MG63 (cell line): ENCODE data around the gene CCL18. TPM values are rescaled to one million over a fixed set of nuclear protein-coding genes. Genes with fewer than 3 reads are reported as not detected.
"Not testable (repeated sequence)": the region's sequence is repeated elsewhere in the genome, so short reads cannot be mapped to it uniquely, and the experiment has no call there.

Experiments used
- DNase-seq: peaks from one replicate; pipeline ENCODE4 v3.0.0-alpha.2; 2020
- H3K27me3 ChIP-seq: fragments of 250-450 bp; sonication (Bioruptor Pico); 2 replicates; pipeline ENCODE4 v1.5.1; 2020; ENCODE audit warnings: mild to moderate bottlenecking, moderate library complexity
- H3K36me3 ChIP-seq: fragments of 250-450 bp; sonication (Bioruptor Pico); 2 replicates; pipeline ENCODE4 v1.5.1; 2020; ENCODE audit warnings: mild to moderate bottlenecking, moderate library complexity
- H3K4me3 ChIP-seq: fragments of 250-450 bp; sonication (Bioruptor Pico); 2 replicates; pipeline ENCODE4 v1.5.1; 2020; ENCODE audit warnings: mild to moderate bottlenecking, moderate library complexity
- H3K9me3 ChIP-seq: fragments of 250-450 bp; sonication (Bioruptor Pico); 2 replicates; pipeline ENCODE4 v1.5.1; 2020; ENCODE audit warnings: mild to moderate bottlenecking, moderate library complexity
- total RNA-seq: library from RNA; depleted of rRNA; stranded (reverse); fragments of >200 nt; shearing (Covaris generic); gene quantifications from 2 replicates; pipeline ENCODE4 v1.2.3, GENCODE V29; 2014; ENCODE audit warnings: low replicate concordance

The CCL18 gene
- total RNA-seq, 1 experiment from 2014 or later = not detected

GRCh38 chr17:36089339-36089865 is 25.3 kb downstream of the CCL18 start:
- H3K27me3 ChIP-seq = no peaks in the 10 kb centered on the region
- no peaks in the 10 kb centered on the region for H3K36me3 ChIP-seq
- no peaks in the 10 kb centered on the region for H3K9me3 ChIP-seq
- H3K4me3 ChIP-seq = no peak overlapping the region
- no peak for DNase-seq

DNA sequence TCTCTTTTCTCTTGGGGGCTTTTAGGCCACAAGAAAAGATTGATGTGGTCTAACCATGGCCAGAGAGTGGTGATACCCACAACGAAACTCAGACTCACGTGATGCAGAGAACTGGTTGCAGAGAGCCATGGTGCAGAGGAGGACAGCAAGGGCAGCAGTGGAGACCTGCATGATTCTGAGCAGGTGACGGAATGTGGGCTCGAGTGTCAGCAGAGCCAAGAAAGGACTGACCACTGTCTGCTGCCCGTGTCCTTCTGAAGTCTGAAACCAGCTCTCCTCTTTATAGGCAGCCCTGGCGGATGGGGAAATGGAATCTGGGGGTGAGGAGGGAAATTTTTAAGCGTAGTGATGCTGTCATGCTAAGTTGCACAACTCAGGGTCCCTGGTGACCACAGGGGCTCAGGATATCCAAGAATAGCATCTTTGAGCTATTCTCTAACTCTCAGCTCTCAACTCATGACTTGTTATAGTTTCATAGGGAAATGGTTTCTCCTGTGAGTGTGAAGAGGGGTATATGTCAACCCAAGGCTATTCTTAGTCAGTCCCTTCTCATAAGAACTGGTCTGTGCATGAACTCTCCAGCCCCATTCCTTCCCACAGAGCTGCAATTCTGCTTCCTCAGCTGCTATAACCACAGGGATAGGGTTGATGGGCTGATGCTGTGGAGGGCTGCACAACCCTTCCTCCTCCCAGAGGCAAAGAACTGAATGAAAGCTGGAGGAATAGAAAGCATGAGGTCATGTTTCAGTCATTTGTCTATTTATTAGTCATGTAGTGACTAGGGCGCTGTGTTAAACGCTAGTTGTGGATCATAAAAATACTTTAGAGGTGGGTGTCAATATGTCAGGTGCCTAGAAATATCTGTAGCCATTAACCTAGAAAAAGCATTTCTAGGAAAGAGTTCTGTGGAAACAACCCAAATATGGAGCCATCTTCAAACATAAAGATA is 26.1 kb downstream of the CCL18 start, which contains the start of gene CCL3:
CCL3 (minus strand) TSS at position 256 of the 949 bp plus-strand sequence; CDS start at position 171, 85 bp downstream.
- Histone ChIP-seq H3K4me3 (no peak within 1 kb of the TSS), H3K27me3 (no peaks in the 10 kb centered on the region), H3K36me3 (no peaks in the 10 kb centered on the region), H3K9me3 (no peaks in the 10 kb centered on the region)
- no peak for DNase-seq

GRCh38 chr17:36092230-36092629 is 28.2 kb downstream of the CCL18 start:
- H3K9me3 ChIP-seq = no peaks in the 10 kb centered on the region
- DNase-seq = no peak
- no peaks in the 10 kb centered on the region for H3K36me3 ChIP-seq
- H3K4me3 ChIP-seq = no peak overlapping the region
- H3K27me3 ChIP-seq = no peaks in the 10 kb centered on the region

DNA sequence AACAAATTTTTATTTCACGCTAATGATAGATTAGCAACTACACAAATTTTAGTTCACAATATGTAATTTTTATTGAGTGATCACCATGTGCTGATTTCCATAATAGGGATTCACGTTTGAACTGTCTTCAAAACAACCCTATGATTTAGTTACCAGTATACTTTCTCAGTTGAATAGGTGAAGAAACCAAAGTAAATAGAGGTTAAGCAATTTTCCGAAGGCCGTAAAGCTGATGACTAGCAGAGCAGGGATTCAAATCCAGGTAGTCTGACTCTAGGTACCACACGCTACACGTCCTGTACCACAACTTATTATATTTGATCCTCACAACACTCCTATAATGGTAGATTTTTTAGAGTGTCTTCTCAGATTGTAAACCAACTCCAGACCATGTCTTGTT is 28.6 kb downstream of the CCL18 start:
- not testable (repeated sequence) for DNase-seq, H3K36me3 ChIP-seq, H3K4me3 ChIP-seq, H3K9me3 ChIP-seq, H3K27me3 ChIP-seq

DNA sequence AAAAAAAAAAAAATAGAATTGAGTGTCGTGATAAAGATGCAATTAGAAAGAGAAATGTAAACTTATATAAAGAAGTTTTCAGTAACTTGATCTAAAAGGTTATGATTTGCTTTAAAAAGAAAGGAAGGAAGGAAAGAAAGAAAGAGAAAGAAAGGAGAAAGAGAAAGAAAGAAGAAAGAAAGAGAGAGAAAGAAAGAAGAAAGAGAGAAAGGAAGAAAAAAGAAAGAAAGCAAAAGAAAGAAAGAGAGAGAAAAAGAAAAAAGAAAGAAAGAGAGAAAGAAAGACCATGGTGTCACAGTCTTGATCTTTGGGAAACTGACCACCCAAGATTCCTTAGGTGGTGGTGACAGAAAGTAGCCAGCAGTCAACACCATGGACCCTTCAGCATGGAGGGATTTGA is 30.2 kb downstream of the CCL18 start:
- Histone ChIP-seq H3K9me3 (no peaks in the 10 kb centered on the region), H3K4me3 (no peak overlapping the region), H3K36me3 (no peaks in the 10 kb centered on the region), H3K27me3 (no peaks in the 10 kb centered on the region)
- no peak for DNase-seq

DNA sequence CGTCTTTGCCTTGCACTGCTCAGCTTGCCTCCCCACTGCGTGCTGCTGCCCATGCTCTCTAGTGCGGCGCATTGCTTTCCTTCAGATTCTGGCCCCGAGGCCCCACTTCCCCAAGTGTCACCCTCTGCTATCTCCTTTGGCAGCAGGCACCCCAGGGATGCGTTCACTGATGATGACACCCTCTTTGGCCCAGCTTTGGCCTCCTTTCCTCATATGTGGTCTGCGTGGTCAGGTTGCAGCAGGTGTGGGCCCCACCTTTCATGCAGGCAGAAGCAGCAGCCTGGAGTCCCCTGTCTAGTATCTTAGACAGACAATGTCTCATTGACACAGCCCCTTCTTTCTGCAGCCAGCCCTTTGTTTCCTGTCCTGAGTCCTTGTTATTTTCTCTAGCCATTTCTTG is 30.7 kb downstream of the CCL18 start:
- Histone ChIP-seq H3K36me3 (no peaks in the 10 kb centered on the region), H3K4me3 (no peak overlapping the region), H3K9me3 (no peaks in the 10 kb centered on the region), H3K27me3 (no peaks in the 10 kb centered on the region; the same call in 1 of the 2 replicates)
- no peak for DNase-seq

GRCh38 chr17:36095992-36096391 is 31.9 kb downstream of the CCL18 start:
- no peaks in the 10 kb centered on the region; the same call in 1 of the 2 replicates for H3K27me3 ChIP-seq
- no peaks in the 10 kb centered on the region for H3K9me3 ChIP-seq
- H3K4me3 ChIP-seq = no peak overlapping the region
- no peaks in the 10 kb centered on the region for H3K36me3 ChIP-seq
- DNase-seq = no peak

GRCh38 chr17:36099004-36099403 is 34.9 kb downstream of the CCL18 start:
- H3K27me3 ChIP-seq, H3K9me3 ChIP-seq, H3K4me3 ChIP-seq, DNase-seq, H3K36me3 ChIP-seq: not testable (repeated sequence)

GRCh38 chr17:36103401-36103975 is 39.4 kb downstream of the CCL18 start, which contains the start of gene CCL4:
CCL4 (plus strand) TSS chr17:36103827; CDS start chr17:36103906, 79 bp downstream.
- DNase-seq, H3K36me3 ChIP-seq, H3K9me3 ChIP-seq, H3K4me3 ChIP-seq, H3K27me3 ChIP-seq: not testable (repeated sequence)

DNA sequence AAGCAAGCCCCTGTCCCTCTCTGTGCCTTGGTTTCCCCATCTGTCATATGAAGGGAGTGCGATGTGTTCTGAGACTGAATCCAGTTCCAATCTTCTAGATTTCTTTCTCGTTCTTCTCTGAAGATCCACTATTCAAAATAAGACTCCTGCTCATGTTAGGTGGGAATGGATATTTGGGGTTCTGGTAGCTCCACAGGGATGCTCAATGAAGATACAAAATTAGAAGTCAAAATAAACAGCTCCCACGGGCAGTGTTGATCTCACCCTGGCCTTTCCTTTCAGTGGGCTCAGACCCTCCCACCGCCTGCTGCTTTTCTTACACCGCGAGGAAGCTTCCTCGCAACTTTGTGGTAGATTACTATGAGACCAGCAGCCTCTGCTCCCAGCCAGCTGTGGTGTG is 40.2 kb downstream of the CCL18 start:
- not testable (repeated sequence) for H3K4me3 ChIP-seq, H3K27me3 ChIP-seq, DNase-seq, H3K36me3 ChIP-seq, H3K9me3 ChIP-seq

DNA sequence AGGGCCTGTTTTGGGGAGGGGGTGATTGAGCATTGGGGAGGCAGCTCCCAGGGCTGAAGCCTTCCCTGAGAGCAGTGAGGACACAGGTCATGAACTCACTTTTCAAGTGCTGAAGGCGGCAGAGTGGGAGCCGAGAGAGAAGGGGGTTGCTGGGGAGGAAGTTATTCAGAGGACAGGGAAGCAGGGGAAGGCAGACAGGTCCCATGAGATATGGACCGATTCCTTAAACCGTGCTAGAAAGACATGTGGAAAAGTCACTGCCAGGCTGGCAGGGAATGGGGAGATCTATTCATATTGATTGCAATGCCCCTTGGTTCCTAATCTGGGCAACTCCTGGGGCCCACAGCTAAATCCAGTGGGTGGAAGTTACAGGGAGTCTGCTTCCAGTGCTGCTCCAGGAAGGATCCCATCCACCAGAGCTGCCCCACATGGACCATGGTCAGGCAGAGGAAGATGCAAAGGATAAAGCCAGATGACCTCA is 40.7 kb downstream of the CCL18 start:
- no peak for DNase-seq
- H3K9me3 ChIP-seq = no peaks in the 10 kb centered on the region
- no peak overlapping the region for H3K4me3 ChIP-seq
- no peaks in the 10 kb centered on the region for H3K36me3 ChIP-seq
- no peaks in the 10 kb centered on the region; the same call in 1 of the 2 replicates for H3K27me3 ChIP-seq

DNA sequence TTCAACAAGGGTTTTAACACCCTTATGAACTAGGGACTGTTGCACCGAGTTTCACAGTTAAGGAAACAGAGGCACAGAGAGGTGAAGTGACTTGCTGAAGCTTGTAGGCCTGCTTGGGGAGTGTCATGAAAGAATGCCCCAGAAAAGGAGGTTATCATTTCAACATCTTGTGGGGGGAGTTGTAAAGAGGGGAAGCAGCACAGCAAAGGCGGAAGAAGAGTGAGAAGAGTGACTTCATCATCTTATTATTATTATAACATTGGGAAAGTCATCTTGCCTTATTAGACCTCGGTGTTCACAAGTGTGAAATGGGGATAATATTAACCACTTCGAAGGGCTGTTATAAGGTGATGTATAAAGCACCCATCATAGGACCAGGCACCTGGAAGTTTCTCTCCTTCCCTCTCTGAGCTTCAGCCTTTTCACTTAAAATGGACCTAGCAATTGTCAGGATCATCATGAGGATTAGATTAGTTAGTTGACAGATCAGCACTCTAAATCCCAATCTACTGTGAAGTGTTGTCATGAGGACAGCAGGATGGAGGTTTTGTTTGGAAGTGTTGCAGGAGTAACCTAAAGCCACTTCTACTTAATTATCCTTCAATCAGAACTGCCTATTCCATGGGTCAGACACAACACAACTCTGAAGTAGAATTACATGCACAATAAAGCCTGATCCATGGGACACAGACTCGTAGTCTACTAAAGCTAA is 41.9 kb downstream of the CCL18 start:
- H3K27me3 ChIP-seq = no peaks in the 10 kb centered on the region
- H3K9me3 ChIP-seq = no peaks in the 10 kb centered on the region
- H3K36me3 ChIP-seq = no peaks in the 10 kb centered on the region
- DNase-seq = no peak
- H3K4me3 ChIP-seq = no peak overlapping the region

DNA sequence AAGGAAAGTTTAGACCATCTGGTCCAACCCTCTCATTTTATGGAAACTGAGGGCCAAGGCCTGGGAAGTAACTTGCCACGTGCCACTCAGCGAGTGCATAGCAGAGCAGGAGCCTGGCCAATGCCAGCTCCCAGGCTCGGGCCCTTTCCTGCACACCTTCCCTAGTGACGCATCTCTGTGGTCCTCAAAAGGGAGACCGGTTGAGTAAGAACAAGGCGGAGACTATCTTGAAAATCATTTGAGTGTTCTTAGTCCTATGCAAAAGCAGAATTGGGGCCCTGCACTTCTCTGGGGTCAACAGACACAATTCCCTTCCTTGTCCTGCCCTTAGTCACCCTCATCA is 42.4 kb downstream of the CCL18 start:
- Histone ChIP-seq H3K4me3 (no peak overlapping the region), H3K9me3 (no peaks in the 10 kb centered on the region), H3K36me3 (no peaks in the 10 kb centered on the region), H3K27me3 (no peaks in the 10 kb centered on the region)
- no peak for DNase-seq

DNA sequence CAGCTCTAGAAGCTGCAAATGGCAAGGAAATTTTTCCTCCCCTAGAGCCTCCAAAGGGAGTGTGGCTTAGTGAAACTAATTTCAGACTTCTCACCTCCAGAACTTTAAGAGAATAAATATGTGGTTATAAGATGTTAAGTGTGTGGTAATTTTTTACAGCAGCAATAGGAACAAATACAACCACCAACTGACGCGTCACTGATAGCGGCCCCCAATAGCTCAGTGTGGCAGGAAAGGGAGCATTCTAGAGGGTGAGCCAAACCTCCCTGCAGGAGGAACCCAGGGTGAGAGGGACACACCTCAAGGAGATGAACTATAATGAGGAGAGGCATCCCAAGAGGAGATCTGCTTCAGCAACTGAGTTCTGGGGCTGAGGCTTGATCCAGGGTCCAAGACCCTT is 43.6 kb downstream of the CCL18 start:
- Histone ChIP-seq H3K27me3 (no peaks in the 10 kb centered on the region), H3K9me3 (peaks cover 2% of the 10 kb centered on the region), H3K4me3 (no peak overlapping the region), H3K36me3 (no peaks in the 10 kb centered on the region)
- DNase-seq = no peak

GRCh38 chr17:36108265-36108664 is 44.2 kb downstream of the CCL18 start:
- not testable (repeated sequence) for DNase-seq, H3K27me3 ChIP-seq, H3K36me3 ChIP-seq, H3K4me3 ChIP-seq, H3K9me3 ChIP-seq

GRCh38 chr17:36111068-36111490 is 47.0 kb downstream of the CCL18 start:
- H3K9me3 ChIP-seq = peaks cover 2% of the 10 kb centered on the region
- no peak overlapping the region for H3K4me3 ChIP-seq
- DNase-seq = no peak
- no peaks in the 10 kb centered on the region for H3K36me3 ChIP-seq
- H3K27me3 ChIP-seq = no peaks in the 10 kb centered on the region

DNA sequence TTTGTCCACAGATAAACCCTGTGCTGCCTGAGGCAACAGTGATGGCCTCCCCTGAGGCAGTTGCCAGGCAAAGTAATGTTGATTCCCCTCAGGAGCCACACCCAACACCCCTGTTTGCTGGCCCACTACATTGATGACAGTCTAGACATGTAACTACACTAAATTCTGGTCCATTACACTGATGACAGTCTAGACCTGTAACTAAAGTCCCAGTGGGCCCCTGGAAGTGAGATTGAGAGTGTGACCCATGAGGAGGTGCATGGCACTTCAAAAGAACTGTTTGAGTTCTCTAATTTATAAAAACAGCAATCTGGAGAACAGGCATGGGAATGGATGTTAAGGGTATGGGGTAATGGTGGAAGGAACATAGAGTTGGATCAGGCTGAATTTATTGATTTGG is 48.5 kb downstream of the CCL18 start:
- Histone ChIP-seq H3K9me3 (peaks cover 2% of the 10 kb centered on the region), H3K4me3 (no peak overlapping the region), H3K36me3 (no peaks in the 10 kb centered on the region), H3K27me3 (no peaks in the 10 kb centered on the region)
- no peak for DNase-seq
